AG09319 (cell line): ENCODE data around the gene PPP1R37.

Experiments used
- DNase-seq: peaks from one replicate; pipeline ENCODE4 v3.0.0-alpha.2; 2010; ENCODE audit warnings: low read depth; ENCODE audit errors: extremely low read depth
- TF ChIP-seq, protein P1 (sequence below): IDR thresholded peaks from 2 replicates; pipeline ENCODE4 v1.5.1; 2011; ENCODE audit warnings: low read depth, mild to moderate bottlenecking, inconsistent platforms, low read length, moderate library complexity

PPP1R37 gene

GRCh38 chr19:45063851-45064801 lies 28.9 kb upstream of the PPP1R37 start:
- no peak for DNase-seq
- TF ChIP-seq, protein P1, sequence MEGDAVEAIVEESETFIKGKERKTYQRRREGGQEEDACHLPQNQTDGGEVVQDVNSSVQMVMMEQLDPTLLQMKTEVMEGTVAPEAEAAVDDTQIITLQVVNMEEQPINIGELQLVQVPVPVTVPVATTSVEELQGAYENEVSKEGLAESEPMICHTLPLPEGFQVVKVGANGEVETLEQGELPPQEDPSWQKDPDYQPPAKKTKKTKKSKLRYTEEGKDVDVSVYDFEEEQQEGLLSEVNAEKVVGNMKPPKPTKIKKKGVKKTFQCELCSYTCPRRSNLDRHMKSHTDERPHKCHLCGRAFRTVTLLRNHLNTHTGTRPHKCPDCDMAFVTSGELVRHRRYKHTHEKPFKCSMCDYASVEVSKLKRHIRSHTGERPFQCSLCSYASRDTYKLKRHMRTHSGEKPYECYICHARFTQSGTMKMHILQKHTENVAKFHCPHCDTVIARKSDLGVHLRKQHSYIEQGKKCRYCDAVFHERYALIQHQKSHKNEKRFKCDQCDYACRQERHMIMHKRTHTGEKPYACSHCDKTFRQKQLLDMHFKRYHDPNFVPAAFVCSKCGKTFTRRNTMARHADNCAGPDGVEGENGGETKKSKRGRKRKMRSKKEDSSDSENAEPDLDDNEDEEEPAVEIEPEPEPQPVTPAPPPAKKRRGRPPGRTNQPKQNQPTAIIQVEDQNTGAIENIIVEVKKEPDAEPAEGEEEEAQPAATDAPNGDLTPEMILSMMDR = no peak

DNA sequence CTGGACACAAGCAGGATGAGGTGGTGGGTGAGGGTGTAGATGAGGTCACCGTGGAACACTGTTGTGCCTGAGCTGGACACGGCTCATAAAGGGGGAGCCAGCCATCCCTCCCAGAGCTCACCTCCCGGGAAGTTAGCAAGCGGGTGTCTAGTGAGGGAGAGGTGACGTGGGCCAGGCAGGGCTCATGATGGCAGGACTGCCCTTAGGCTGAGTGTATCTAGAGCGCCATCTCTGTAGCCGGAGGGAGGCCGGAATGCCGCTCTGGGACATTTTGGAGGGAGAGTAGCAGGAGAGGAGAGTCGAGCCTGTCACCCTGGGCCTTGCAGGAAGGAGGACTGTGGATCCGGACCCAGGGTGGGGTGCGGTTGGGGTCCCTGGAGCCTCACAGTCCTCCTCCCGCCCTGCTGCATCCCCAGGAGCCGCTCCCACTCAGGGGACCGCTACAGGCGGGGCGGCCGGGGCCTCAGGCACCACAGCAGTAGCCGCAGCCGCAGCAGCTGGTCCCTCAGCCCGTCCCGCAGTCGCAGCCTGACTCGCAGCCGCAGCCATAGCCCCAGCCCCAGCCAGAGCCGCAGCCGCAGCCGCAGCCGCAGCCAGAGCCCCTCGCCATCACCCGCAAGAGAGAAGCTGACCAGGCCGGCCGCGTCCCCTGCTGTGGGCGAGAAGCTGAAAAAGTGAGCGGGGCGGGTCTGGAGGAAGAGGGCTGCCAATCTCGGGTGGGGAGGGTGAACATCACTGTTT lies 25.9 kb upstream of the PPP1R37 start:
- no peak for DNase-seq
- TF ChIP-seq, protein P1 = no peak

GRCh38 chr19:45068041-45068440 lies 24.9 kb upstream of the PPP1R37 start:
- no peak for DNase-seq
- TF ChIP-seq, protein P1 = no peak

- no peak for DNase-seq
These were observed 23.9 kb upstream of the PPP1R37 start for GRCh38 chr19:45069056-45069455.

DNA sequence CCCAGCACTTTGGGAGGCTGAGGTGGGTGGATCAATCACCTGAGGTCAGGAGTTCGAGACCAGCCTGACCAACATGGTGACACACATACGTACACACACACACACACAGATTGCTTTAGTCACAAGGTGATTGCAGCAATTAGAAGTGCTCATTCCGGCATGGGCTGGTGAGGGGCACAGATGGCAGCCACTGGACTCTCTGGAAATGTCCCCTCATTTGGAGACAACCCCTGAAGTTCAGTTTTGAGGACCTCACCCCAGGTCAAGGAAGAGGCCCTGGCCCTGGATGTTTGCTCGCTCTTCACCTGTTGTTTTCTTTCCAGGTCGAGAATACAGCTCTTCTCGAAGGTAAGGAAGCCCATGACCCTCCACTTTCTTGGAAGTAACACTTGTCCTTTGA lies 22.8 kb upstream of the PPP1R37 start:
- DNase-seq = no peak
- TF ChIP-seq, protein P1 = no peak

More at GRCh38 chr19:45069056-45069455, 23.9 kb upstream of the PPP1R37 start:
- TF ChIP-seq, protein P1 = no peak

GRCh38 chr19:45070861-45071544 lies 22.0 kb upstream of the PPP1R37 start:
- TF ChIP-seq, protein P1 = no peak
- DNase-seq = no peak

GRCh38 chr19:45071545-45071938 lies 21.4 kb upstream of the PPP1R37 start:
- TF ChIP-seq, protein P1 = no peak
- DNase-seq = no peak
